Sigmoid colon (tissue), 7 donors: ENCODE results near the gene PP2D1. TPM values are rescaled to one million over a fixed set of nuclear protein-coding genes. Genes with fewer than 3 reads are reported as not detected.

ENCODE experiments used
- DNase-seq: peaks from one replicate; pipeline ENCODE4 v3.0.0-alpha.2; 2019
- H3K27ac ChIP-seq, 4 donors: fragments of 200-600 bp; sonication (generic); one replicate each; pipeline ENCODE4 v1.5.1; 2016 to 2019; ENCODE audit warnings: mild to moderate bottlenecking in 1 of 4
- H3K27me3 ChIP-seq, 3 donors: fragments of 200-600 bp; sonication (generic); one replicate each; pipeline ENCODE4 v1.5.1; 2019; ENCODE audit warnings: mild to moderate bottlenecking in 1 of 3
- H3K36me3 ChIP-seq, 4 donors: fragments of 200-600 bp; sonication (generic); one replicate each; pipeline ENCODE4 v1.5.1; 2016 to 2019
- H3K4me1 ChIP-seq, 4 donors: fragments of 200-600 bp; sonication (generic); one replicate each; pipeline ENCODE4 v1.5.1; 2017 to 2019
- H3K4me3 ChIP-seq, 4 donors: fragments of 200-600 bp; sonication (generic); one replicate each; pipeline ENCODE4 v1.5.1; 2017 to 2019; ENCODE audit warnings: mild to moderate bottlenecking in 2 of 4, moderate library complexity in 1 of 4
- H3K9me3 ChIP-seq, 4 donors: fragments of 200-600 bp in 3 of 4; sonication (generic) in 3 of 4; one replicate each; pipeline versions ENCODE4 v1.5.1 to v1.6.1; 2013 to 2019
- CTCF ChIP-seq, 4 experiments: fragments of 450-650 bp in 3 of 4; fragments of 200-600 bp in 1 of 4; IDR thresholded peaks; one replicate each; pipeline ENCODE4 v1.5.1; 2016 to 2019; ENCODE audit warnings: antibody characterized with exemption in 4 of 4, mild to moderate bottlenecking in 3 of 4, moderate library complexity in 2 of 4
- EP300 ChIP-seq, 4 donors: sonication (generic); formaldehyde crosslinking; IDR thresholded peaks; one replicate each; pipeline ENCODE4 v1.6.1; 2017; ENCODE audit warnings: antibody characterized with exemption in 4 of 4
- POLR2A ChIP-seq, 2 donors: fragments of 450-650 bp; IDR thresholded peaks; one replicate each; pipeline ENCODE4 v1.6.1; 2016; ENCODE audit warnings: antibody characterized with exemption in 2 of 2, mild to moderate bottlenecking in 2 of 2, moderate library complexity in 2 of 2
- POLR2AphosphoS5 ChIP-seq, 4 donors: sonication (generic); formaldehyde crosslinking; IDR thresholded peaks; one replicate each; pipeline ENCODE4 v1.6.1; 2017; ENCODE audit warnings: antibody characterized with exemption in 4 of 4
- WGBS, 2 donors: extraction: QIAGEN DNeasy Blood & Tissue Kit; methylation state at CpG; one replicate each; pipeline ENCODE4 v1.1.7; 2013; 5-methylcytosine and 5-hydroxymethylcytosine counted together
- intact Hi-C: fragments of 100-400 bp; cut with DNase I; formaldehyde crosslinking; loops from one replicate; pipeline ENCODE4 v1.15.1; 2023
- polyA plus RNA-seq, 3 donors: library from polyadenylated mRNA; stranded (reverse); fragments of 200-250 nt; gene quantifications; one replicate each; pipeline ENCODE4 v1.2.3, GENCODE V29; 2013
- total RNA-seq, 4 donors: library from RNA; depleted of rRNA; stranded (reverse); fragments of >200 nt; gene quantifications; one replicate each; pipeline ENCODE4 v1.1.0, GENCODE V29; 2016
- donor health status: healthy with polysubstance abuse.
- donor health status: Bipolar disorder and iron deficiency.
- donor health status: healthy.

Gene PP2D1
- total and polyA plus RNA-seq, 7 donors: not detected

GRCh38 chr3:20041197-20041780 lies 29.2 kb upstream of the PP2D1 start:
- TF ChIP-seq POLR2A (IDR thresholded peaks at IDR 0.05): peak in 1 of 2 donors; percentile 24
- no peak for TF ChIP-seq CTCF (IDR thresholded peaks at IDR 0.05)
- no peak for TF ChIP-seq EP300 (IDR thresholded peaks at IDR 0.05)
- peak in 3 of 4 donors; percentile 35 to 57 (median 53) for TF ChIP-seq POLR2AphosphoS5 (IDR thresholded peaks at IDR 0.05)
- Histone ChIP-seq H3K4me3 (peak overlapping the region; percentile 72 to 80 (median 74)), H3K36me3 (no peaks in the 10 kb centered on the region), H3K27ac (peak overlapping the region; percentile 95 to 99 (median 98)), H3K4me1 (peaks cover 0 to 45% (median 38%) of the 10 kb centered on the region in 4 donors), H3K9me3 (no peaks in the 10 kb centered on the region), H3K27me3 (no peaks in the 10 kb centered on the region)
- 1% methylated on average over 28 of the region's 28 CpGs for WGBS, 2 donors
- intact Hi-C loops: loop anchor here (1.0 to 5.0 kb wide), 3 partner anchors 94 to 154 kb away; partner anchors contain the start of genes RAB5A and SGO1
- DNase-seq: peak; percentile 91

GRCh38 chr3:20040548-20041196 lies 28.6 kb upstream of the PP2D1 start:
- Histone ChIP-seq H3K36me3 (no peaks in the 10 kb centered on the region), H3K9me3 (no peaks in the 10 kb centered on the region), H3K4me1 (peaks cover 0 to 44% (median 35%) of the 10 kb centered on the region in 4 donors), H3K27ac (peak overlapping the region; percentile 95 to 99 (median 98)), H3K27me3 (no peaks in the 10 kb centered on the region), H3K4me3 (peak overlapping the region; percentile 72 to 80 (median 74))
- intact Hi-C loops: loop anchor here (1.0 to 5.0 kb wide), 3 partner anchors 93 to 153 kb away; partner anchors contain the start of genes RAB5A and SGO1
- TF ChIP-seq EP300 (IDR thresholded peaks at IDR 0.05): no peak
- peak; percentile 35 to 82 (median 60) for TF ChIP-seq POLR2AphosphoS5 (IDR thresholded peaks at IDR 0.05)
- TF ChIP-seq CTCF (IDR thresholded peaks at IDR 0.05): peak in 1 of 4 experiments; percentile 11
- TF ChIP-seq POLR2A (IDR thresholded peaks at IDR 0.05): peak in 1 of 2 donors; percentile 31
- peak; percentile 91 for DNase-seq
- WGBS, 2 donors: 0% methylated on average over 64 of the region's 64 CpGs

GRCh38 chr3:20039765-20040547 lies 27.9 kb upstream of the PP2D1 start, which contains the start of gene KAT2B:
Gene KAT2B, plus strand, starts transcription at chr3:20040446. Its CDS starts 32 bp downstream, at chr3:20040478.
- peak within 1 kb of the TSS; percentile 95 to 99 (median 98) for H3K27ac ChIP-seq
- WGBS, 2 donors: 1% methylated on average over 68 to 75 of the region's 75 CpGs
- H3K4me1 ChIP-seq: peaks cover 0 to 44% (median 35%) of the 10 kb centered on the region in 4 donors
- no peaks in the 10 kb centered on the region for H3K27me3 ChIP-seq
- peak; percentile 89 for DNase-seq
- H3K36me3 ChIP-seq: no peaks in the 10 kb centered on the region
- TF ChIP-seq POLR2A (IDR thresholded peaks at IDR 0.05): peak in 1 of 2 donors; percentile 33
- TF ChIP-seq CTCF (IDR thresholded peaks at IDR 0.05): peak; percentile 43 to 75 (median 60)
- no peak for TF ChIP-seq EP300 (IDR thresholded peaks at IDR 0.05)
- TF ChIP-seq POLR2AphosphoS5 (IDR thresholded peaks at IDR 0.05): peak; percentile 60 to 79 (median 73)
- peak within 1 kb of the TSS; percentile 72 to 80 (median 74) for H3K4me3 ChIP-seq
- intact Hi-C loops: loop anchor here (2.0 to 5.0 kb wide), 3 partner anchors 102 to 153 kb away; partner anchors contain the start of gene SGO1
- no peaks in the 10 kb centered on the region for H3K9me3 ChIP-seq

- intact Hi-C loops: loop anchor here (5.0 kb wide), 1 partner anchor 103 kb away; no protein-coding TSS in a partner anchor
- no peak for DNase-seq
- Histone ChIP-seq H3K36me3 (no peaks in the 10 kb centered on the region), H3K9me3 (no peaks in the 10 kb centered on the region), H3K27me3 (no peaks in the 10 kb centered on the region), H3K27ac (peak overlapping the region; percentile 95 to 99 (median 98)), H3K4me1 (peaks cover 0 to 44% (median 35%) of the 10 kb centered on the region in 4 donors), H3K4me3 (peak overlapping the region; percentile 72 to 80 (median 74))
- no peak for TF ChIP-seq POLR2AphosphoS5 (IDR thresholded peaks at IDR 0.05)
- TF ChIP-seq POLR2A (IDR thresholded peaks at IDR 0.05): no peak
- no peak for TF ChIP-seq CTCF (IDR thresholded peaks at IDR 0.05)
- TF ChIP-seq EP300 (IDR thresholded peaks at IDR 0.05): no peak
- 0 to 1% methylated on average over 4 of the region's 4 CpGs for WGBS, 2 donors
Observed at GRCh38 chr3:20039466-20039764, 27.4 kb upstream of the PP2D1 start.
